PC-3 (cell line): ENCODE results near the gene DNER.

Source experiments
- EZH2 ChIP-seq: fragments of 300-600 bp; sonication (generic); IDR thresholded peaks from one replicate; pipeline ENCODE4 v1.6.1; 2017; ENCODE audit warnings: antibody characterized with exemption, mild to moderate bottlenecking, low read length; ENCODE audit not compliant: unreplicated experiment
- TF ChIP-seq, protein P1 (sequence below): fragments of 300-600 bp; sonication (generic); conservative IDR thresholded peaks from 2 replicates; pipeline ENCODE4 v1.5.1; 2017; ENCODE audit warnings: antibody characterized with exemption, low read depth, mild to moderate bottlenecking, low read length

DNA sequence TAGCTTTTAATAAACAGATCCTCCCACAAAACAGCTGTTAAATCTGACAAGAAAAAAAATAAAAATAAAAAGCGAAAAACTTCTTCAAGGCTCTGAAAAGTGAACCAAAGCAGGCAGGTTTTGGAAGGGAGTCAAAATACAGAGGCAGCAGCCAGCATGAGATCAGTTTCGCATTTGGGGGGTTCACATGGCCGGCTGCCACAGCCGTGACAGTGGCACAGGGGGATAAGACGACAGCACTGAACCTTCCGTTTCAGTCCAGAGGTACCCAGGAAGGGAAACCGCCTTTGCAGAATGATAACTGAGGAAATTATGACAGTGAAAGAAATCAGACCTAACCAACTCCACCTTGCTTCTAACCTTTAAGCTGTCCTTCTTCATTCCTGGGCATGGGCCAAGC is 246.6 kb downstream of the DNER start:
- TF ChIP-seq EZH2 = no peak
- TF ChIP-seq, protein P1, sequence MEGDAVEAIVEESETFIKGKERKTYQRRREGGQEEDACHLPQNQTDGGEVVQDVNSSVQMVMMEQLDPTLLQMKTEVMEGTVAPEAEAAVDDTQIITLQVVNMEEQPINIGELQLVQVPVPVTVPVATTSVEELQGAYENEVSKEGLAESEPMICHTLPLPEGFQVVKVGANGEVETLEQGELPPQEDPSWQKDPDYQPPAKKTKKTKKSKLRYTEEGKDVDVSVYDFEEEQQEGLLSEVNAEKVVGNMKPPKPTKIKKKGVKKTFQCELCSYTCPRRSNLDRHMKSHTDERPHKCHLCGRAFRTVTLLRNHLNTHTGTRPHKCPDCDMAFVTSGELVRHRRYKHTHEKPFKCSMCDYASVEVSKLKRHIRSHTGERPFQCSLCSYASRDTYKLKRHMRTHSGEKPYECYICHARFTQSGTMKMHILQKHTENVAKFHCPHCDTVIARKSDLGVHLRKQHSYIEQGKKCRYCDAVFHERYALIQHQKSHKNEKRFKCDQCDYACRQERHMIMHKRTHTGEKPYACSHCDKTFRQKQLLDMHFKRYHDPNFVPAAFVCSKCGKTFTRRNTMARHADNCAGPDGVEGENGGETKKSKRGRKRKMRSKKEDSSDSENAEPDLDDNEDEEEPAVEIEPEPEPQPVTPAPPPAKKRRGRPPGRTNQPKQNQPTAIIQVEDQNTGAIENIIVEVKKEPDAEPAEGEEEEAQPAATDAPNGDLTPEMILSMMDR = no peak
